KOPT-K1 (cell line): Measurements from ENCODE around the gene IL11.

Experiments used
- H3K27ac ChIP-seq: fragments of 200-600 bp; sonication (generic); 2 replicates; pipeline ENCODE4 v1.5.1; 2016; ENCODE audit warnings: antibody characterized with exemption, mild to moderate bottlenecking, low read depth, low read length; ENCODE audit not compliant: poor library complexity, severe bottlenecking
- H3K36me3 ChIP-seq: fragments of 200-600 bp; sonication (generic); 2 replicates; pipeline ENCODE4 v1.5.1; 2017; ENCODE audit warnings: antibody characterized with exemption, mild to moderate bottlenecking, low read length, moderate library complexity; ENCODE audit not compliant: insufficient read depth
- H3K9me3 ChIP-seq: fragments of 200-600 bp; sonication (generic); 2 replicates; pipeline ENCODE4 v1.5.1; 2017; ENCODE audit warnings: antibody characterized with exemption, low read length, mild to moderate bottlenecking; ENCODE audit not compliant: insufficient read depth, poor library complexity, severe bottlenecking

The IL11 gene

DNA sequence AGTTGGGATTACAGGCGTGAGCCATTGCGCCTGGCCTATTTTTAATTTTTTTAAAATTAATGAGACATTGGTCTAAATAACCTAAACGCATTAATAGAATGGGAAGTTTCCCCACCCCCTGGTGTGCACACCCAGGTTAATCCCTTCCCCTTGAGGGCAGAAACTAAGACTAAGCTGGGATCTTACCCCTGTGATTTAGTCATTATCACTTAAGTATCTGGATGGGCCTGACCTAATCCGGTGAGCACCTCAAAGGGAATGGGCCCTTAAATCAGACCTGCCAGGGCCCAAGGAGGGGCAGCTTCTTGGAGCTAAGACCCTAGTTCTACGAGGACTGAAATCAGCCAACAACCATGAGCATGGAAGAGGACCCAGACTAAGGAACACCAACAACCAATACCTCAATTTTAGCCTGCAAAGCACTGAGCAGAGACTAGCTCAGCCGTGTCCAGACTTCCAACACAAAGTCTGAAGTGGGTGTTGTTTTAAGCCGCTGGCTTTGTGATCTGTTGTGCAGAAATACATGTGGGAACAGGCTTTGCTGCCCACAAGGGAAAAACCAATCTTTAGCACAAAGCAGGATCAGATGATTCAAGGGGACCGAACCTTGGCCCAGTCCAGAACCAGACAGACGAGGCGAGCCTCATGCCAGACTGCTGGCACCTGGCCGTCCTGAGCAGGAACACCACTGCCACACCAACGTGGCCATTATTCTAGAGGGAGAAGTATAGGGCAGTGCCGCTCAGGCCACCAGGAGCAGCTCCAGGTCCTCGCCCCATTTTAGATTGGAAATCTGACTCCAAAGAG is 30.2 kb upstream of the IL11 start:
- Histone ChIP-seq H3K9me3 (no peaks in the 10 kb centered on the region), H3K27ac (no peak overlapping the region), H3K36me3 (peaks cover 55% of the 10 kb centered on the region)

DNA sequence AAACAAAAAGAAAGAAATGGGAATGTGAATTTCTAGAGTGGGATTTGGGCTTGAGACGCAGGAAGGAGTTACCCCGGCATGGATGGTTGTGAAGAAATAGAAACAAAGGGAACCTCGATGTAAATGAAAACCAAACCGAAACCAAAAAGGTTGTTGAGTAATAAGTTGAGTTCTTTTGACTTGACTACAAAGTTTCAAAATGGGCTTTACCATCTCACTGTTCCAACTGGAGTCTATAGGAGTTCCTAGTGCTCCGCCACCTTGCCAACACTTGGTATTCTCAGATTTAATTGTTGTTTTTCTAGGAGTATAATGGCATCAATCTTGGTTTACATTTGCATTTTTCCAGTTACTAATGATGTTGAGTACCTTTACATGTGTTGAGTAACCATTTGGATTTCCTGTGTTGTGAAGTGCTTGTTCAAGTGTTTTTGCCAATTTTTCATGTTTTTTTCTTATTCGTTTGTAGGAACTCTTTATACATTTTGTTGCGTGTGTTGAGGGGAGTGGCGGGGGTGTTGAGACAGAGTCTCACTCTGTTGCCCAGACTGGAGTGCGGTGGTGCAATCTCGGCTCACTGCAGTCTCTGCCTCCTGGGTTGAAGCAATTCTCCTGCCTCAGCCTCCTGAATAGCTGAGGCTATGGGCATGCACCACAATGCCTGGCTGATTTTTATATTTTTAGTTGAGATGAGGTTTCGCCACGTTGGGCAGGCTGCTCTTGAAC is 28.1 kb upstream of the IL11 start:
- Histone ChIP-seq H3K9me3 (no peaks in the 10 kb centered on the region), H3K36me3 (peaks cover 34% of the 10 kb centered on the region), H3K27ac (no peak overlapping the region)

GRCh38 chr19:55392820-55393761 is 22.8 kb upstream of the IL11 start:
- Histone ChIP-seq H3K27ac (no peak overlapping the region), H3K36me3 (peaks cover 42% of the 10 kb centered on the region), H3K9me3 (no peaks in the 10 kb centered on the region)

- Histone ChIP-seq H3K36me3 (peaks cover 53% of the 10 kb centered on the region), H3K9me3 (no peaks in the 10 kb centered on the region), H3K27ac (no peak overlapping the region)
Measured at GRCh38 chr19:55391702-55392615, 21.7 kb upstream of the IL11 start.

DNA sequence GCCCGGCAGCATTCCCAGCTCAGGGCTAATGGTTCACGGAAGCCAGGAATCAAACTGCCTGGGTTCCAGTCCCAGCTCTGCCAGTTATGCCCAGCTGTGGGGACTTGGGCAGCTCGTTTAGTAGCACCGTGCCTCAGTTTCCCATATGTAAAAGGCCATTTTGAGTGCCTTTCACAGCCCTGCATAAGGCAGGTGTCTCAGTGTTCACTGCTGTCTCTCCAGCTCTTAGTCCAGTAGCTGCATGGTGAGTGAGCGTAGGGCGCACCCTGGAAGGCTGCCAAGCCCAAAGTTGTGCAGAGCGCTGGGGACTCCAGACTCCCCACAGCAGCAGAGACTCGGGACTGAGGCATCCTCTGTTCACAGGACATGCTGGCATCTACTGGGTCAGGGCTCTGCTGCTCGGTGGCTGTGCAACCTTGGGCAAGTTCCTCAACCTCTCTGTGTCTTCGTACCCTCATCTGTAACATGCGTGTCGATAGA is 21.0 kb upstream of the IL11 start:
- H3K36me3 ChIP-seq: peaks cover 60% of the 10 kb centered on the region
- no peaks in the 10 kb centered on the region for H3K9me3 ChIP-seq
- H3K27ac ChIP-seq: no peak overlapping the region

GRCh38 chr19:55390461-55390880 is 20.2 kb upstream of the IL11 start:
- H3K27ac ChIP-seq: no peak overlapping the region
- H3K36me3 ChIP-seq: peaks cover 63% of the 10 kb centered on the region
- no peaks in the 10 kb centered on the region for H3K9me3 ChIP-seq

DNA sequence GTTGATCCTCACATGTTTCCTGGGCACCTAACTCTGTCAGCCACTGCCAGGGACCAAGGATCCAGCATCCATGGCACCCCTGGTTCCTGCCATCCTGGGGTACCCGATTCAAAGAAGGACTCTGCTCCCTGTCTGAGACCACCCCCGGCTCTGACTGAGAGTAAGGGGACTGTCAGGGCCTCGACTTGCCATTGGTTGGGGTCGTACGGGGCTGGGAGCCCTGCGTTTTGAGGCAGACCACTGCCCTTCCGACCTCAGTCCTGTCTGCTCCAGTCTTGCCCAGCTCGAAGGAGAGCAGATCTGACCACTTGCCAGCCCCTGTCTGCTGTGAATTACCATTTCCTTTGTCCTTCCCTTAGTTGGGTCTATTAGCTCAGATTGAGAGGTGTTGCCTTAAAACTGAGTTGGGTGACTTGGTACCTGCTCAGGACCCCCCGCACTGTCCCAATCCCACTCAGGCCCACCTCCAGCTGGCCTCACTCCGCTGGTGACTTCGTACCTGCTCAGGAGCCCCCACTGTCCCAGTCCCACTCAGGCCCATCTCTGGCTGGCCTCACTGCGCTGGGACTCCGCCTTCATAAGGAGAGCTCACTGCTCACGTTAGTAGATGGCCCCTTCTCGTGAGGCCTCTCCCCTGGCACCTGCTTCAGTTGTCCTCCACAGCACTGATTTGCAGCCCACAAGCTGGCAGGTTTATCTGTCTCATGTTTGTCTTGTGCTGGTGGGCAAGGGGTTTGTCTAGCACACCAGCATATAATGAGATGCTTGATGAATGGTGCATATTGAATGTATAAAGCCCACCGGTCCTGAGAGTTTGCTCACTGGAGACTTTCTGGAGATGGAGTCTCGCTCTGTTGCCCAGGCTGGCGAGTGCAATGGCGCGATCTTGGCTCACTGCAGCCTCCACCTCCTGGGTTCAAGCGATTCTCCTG is 19.4 kb upstream of the IL11 start:
- Histone ChIP-seq H3K36me3 (peaks cover 63% of the 10 kb centered on the region), H3K27ac (no peak overlapping the region), H3K9me3 (no peaks in the 10 kb centered on the region)

DNA sequence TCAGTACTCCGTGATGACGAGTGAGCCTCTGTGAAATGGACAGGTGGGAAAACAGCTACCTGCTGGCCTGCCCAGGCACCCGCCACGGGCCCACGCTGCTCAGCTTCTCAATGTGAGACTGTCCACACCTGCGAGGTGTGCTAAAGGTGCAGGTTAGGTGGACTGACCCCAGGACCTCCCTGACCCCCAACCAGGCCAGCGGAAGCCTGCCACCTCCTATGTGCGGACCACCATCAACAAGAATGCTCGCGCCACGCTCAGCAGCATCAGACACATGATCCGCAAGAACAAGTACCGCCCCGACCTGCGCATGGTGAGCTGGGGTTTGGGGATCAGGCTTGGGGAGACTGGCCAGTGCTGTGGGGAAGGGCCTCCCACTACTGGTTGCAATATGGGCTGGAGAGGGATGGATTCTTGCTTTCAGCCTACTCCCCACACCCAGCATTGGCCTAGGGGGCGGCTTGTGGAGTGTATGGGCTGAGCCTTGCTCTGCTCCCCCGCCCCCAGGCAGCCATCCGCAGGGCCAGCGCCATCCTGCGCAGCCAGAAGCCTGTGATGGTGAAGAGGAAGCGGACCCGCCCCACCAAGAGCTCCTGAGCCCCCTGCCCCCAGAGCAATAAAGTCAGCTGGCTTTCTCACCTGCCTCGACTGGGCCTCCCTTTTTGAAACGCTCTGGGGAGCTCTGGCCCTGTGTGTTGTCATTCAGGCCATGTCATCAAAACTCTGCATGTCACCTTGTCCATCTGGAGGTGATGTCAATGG is 17.7 kb upstream of the IL11 start:
- Histone ChIP-seq H3K9me3 (no peaks in the 10 kb centered on the region), H3K27ac (peak overlapping the region; percentile 91), H3K36me3 (peaks cover 63% of the 10 kb centered on the region)

DNA sequence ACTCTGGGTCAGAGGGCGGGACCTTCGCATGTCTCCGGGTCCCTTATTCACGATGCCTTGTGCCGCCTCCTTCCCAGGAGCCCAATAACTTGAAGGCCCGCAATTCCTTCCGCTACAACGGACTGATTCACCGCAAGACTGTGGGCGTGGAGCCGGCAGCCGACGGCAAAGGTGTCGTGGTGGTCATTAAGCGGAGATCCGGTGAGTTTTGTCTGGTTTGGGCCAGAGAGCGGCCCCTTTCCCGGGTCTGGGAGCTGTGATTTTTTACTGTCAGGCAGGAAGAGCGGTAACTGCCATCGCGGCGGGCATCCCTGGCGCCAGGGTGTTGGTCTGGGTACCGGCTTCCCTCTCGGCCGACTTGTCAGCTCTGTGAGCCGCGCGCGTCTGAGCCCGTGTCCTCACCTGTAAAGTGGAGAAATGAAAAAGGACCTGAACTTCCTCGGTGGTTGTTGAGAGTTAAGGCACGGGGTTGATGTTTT is 16.3 kb upstream of the IL11 start:
- Histone ChIP-seq H3K9me3 (no peaks in the 10 kb centered on the region), H3K36me3 (peaks cover 56% of the 10 kb centered on the region), H3K27ac (peak overlapping the region; percentile 91)

DNA sequence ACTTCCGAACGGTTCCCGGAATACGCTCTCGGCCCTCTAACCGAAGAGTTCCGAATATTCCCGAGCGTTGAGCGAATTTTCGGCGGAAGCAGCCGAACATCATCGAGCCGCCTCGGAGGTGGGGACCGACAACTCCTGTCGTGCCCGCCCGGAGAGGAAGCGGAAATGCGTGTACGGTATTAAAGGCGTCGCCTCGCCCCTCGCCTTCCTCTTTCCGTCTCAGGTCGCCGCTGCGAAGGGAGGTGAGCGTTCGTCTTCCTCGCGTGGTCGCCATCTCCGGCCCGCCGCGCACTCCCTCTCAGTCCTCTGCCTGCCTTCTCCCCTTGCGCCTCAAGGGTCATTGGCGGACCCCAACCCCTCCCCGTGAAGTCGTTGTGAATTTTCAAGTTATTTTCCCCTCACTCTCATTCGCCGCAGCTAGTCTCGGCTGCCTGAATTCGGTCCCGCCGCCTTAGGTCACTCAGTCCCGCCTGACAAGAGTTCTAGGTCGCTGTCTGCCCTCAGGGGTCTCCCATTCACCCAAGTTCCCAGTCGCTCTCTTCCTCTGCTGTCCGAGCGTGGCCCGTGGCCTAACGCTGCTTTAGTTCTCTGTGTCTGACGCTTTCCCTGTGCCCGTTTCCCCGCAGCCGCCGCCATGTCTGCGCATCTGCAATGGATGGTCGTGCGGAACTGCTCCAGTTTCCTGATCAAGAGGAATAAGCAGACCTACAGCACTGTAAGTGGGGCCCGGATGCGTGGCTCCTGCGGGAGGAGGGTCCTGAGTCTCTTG is 15.6 kb upstream of the IL11 start, which contains the start of gene RPL28:
Gene RPL28, plus strand, starts transcription at position 209 of the 769 bp plus-strand sequence. Its CDS starts 426 bp downstream, at position 635.
- H3K36me3 ChIP-seq: peaks cover 50% of the 10 kb centered on the region
- H3K27ac ChIP-seq: peak within 1 kb of the TSS; percentile 91
- H3K9me3 ChIP-seq: no peaks in the 10 kb centered on the region

GRCh38 chr19:55384920-55385723 is 14.9 kb upstream of the IL11 start:
- Histone ChIP-seq H3K9me3 (no peaks in the 10 kb centered on the region), H3K27ac (peak overlapping the region; percentile 91), H3K36me3 (peaks cover 42% of the 10 kb centered on the region)
